WTC11 (cell line): ENCODE measurements around the gene SND1.

Experiments
- CREM ChIP-seq: sonication (generic); formaldehyde crosslinking; IDR thresholded peaks from 2 replicates; pipeline ENCODE4 v1.8.1; 2022; ENCODE audit warnings: mild to moderate bottlenecking, missing genetic modification reagents, moderate library complexity
- ERG ChIP-seq: fragments of 250-450 bp; sonication (Bioruptor Pico); IDR thresholded peaks from 2 replicates; pipeline ENCODE4 v1.8.0; 2021; ENCODE audit warnings: mild to moderate bottlenecking
- FOXP1 ChIP-seq: sonication (generic); formaldehyde crosslinking; IDR thresholded peaks from 2 replicates; pipeline ENCODE4 v1.8.0; 2022; ENCODE audit warnings: missing genetic modification reagents, mild to moderate bottlenecking, moderate library complexity, borderline replicate concordance
- GABPB1 ChIP-seq: sonication (generic); formaldehyde crosslinking; IDR thresholded peaks from 2 replicates; pipeline ENCODE4 v1.8.1; 2023; ENCODE audit warnings: mild to moderate bottlenecking, missing genetic modification reagents
- NR1H2 ChIP-seq: sonication (generic); formaldehyde crosslinking; IDR thresholded peaks from 2 replicates; pipeline ENCODE4 v1.9.0; 2021; ENCODE audit warnings: mild to moderate bottlenecking, moderate library complexity, missing genetic modification reagents
- PRDM15 ChIP-seq: sonication (generic); formaldehyde crosslinking; IDR thresholded peaks from 2 replicates; pipeline ENCODE4 v1.8.0; 2022; ENCODE audit warnings: missing genetic modification reagents
- TEAD1 ChIP-seq: sonication (generic); formaldehyde crosslinking; IDR thresholded peaks from 2 replicates; pipeline ENCODE4 v1.8.0; 2022; ENCODE audit warnings: mild to moderate bottlenecking, missing genetic modification reagents
- ZBTB21 ChIP-seq: sonication (generic); formaldehyde crosslinking; IDR thresholded peaks from 2 replicates; pipeline ENCODE4 v1.8.1; 2023; ENCODE audit warnings: mild to moderate bottlenecking, missing genetic modification reagents, borderline replicate concordance
- ZNF232 ChIP-seq: sonication (generic); formaldehyde crosslinking; IDR thresholded peaks from 2 replicates; pipeline ENCODE4 v1.8.0; 2022; ENCODE audit warnings: mild to moderate bottlenecking, missing genetic modification reagents
- ZNF317 ChIP-seq: sonication (generic); formaldehyde crosslinking; IDR thresholded peaks from 2 replicates; pipeline ENCODE4 v1.8.1; 2023; ENCODE audit warnings: low read depth, mild to moderate bottlenecking, moderate library complexity, missing genetic modification reagents, borderline replicate concordance
- TF ChIP-seq, protein P1 (sequence below): fragments of 200-600 bp; IDR thresholded peaks from 2 replicates; pipeline ENCODE4 v1.8.0; 2022; ENCODE audit warnings: antibody characterized with exemption
- TF ChIP-seq, protein P2 (sequence below): sonication (generic); formaldehyde crosslinking; IDR thresholded peaks from 2 replicates; pipeline ENCODE4 v1.8.1; 2022; ENCODE audit warnings: low read depth, mild to moderate bottlenecking, moderate library complexity, missing genetic modification reagents, borderline replicate concordance
- TF ChIP-seq, protein P3 (sequence below): sonication (generic); formaldehyde crosslinking; IDR thresholded peaks from 2 replicates; pipeline ENCODE4 v1.8.0; 2022; ENCODE audit warnings: mild to moderate bottlenecking, missing genetic modification reagents

DNA sequence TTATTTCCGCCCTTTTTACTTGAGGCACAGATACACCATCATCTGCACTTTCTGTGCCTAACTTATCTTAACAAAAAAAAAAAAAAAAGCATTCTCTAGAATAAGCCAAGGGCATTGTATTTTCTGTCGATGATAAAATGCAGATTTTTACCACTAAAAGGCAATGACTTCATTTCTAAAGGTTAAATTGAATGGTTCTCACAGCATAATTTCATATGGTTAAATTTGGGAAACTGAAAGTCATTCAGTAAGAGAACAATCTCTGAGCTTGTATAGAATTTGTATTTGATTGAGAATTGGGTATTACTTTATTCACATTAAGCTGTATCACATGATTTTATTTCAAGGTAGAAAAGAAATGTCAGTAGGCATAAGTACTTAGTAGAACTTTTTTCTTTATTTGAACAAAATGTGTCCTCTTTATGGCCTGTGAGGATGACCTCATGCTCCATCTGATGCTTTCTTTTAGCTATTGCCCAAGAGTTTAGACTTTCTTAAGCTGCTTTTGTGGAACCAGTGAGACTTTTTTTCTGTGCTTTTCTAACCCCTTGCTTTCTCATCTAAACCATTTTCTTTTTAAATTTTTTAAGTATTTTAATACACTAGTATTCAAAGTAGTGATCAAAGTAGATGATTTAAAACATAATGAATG lies 268.9 kb downstream of the SND1 start:
- TF ChIP-seq, protein P1, sequence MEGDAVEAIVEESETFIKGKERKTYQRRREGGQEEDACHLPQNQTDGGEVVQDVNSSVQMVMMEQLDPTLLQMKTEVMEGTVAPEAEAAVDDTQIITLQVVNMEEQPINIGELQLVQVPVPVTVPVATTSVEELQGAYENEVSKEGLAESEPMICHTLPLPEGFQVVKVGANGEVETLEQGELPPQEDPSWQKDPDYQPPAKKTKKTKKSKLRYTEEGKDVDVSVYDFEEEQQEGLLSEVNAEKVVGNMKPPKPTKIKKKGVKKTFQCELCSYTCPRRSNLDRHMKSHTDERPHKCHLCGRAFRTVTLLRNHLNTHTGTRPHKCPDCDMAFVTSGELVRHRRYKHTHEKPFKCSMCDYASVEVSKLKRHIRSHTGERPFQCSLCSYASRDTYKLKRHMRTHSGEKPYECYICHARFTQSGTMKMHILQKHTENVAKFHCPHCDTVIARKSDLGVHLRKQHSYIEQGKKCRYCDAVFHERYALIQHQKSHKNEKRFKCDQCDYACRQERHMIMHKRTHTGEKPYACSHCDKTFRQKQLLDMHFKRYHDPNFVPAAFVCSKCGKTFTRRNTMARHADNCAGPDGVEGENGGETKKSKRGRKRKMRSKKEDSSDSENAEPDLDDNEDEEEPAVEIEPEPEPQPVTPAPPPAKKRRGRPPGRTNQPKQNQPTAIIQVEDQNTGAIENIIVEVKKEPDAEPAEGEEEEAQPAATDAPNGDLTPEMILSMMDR = no peak
- TF ChIP-seq NR1H2 (CRISPR knock-in tag) (no peak), FOXP1 (no peak), ZNF317 (no peak), TEAD1 (CRISPR knock-in tag) (no peak), ZBTB21 (no peak), GABPB1 (CRISPR knock-in tag) (no peak), PRDM15 (no peak), ZNF232 (CRISPR knock-in tag) (no peak), CREM (CRISPR knock-in tag) (no peak), ERG (CRISPR knock-in tag) (no peak)
- TF ChIP-seq, protein P2, sequence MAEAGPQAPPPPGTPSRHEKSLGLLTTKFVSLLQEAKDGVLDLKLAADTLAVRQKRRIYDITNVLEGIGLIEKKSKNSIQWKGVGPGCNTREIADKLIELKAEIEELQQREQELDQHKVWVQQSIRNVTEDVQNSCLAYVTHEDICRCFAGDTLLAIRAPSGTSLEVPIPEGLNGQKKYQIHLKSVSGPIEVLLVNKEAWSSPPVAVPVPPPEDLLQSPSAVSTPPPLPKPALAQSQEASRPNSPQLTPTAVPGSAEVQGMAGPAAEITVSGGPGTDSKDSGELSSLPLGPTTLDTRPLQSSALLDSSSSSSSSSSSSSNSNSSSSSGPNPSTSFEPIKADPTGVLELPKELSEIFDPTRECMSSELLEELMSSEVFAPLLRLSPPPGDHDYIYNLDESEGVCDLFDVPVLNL (CRISPR knock-in tag) = no peak
- TF ChIP-seq, protein P3, sequence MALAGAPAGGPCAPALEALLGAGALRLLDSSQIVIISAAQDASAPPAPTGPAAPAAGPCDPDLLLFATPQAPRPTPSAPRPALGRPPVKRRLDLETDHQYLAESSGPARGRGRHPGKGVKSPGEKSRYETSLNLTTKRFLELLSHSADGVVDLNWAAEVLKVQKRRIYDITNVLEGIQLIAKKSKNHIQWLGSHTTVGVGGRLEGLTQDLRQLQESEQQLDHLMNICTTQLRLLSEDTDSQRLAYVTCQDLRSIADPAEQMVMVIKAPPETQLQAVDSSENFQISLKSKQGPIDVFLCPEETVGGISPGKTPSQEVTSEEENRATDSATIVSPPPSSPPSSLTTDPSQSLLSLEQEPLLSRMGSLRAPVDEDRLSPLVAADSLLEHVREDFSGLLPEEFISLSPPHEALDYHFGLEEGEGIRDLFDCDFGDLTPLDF (CRISPR knock-in tag) = no peak
